H1 (cell line): ENCODE results near the gene P2RX2. TPM values are rescaled to one million over a fixed set of nuclear protein-coding genes. Genes with fewer than 3 reads are reported as not detected.

Experiments
- BACH1 ChIP-seq: IDR thresholded peaks from 2 replicates; pipeline ENCODE4 v1.6.1; 2012; ENCODE audit warnings: low read length, improper control_type of control experiment
- CHD7 ChIP-seq: fragments of 300-600 bp; sonication (generic); IDR thresholded peaks from 2 replicates; pipeline ENCODE4 v1.7.1; 2012; ENCODE audit warnings: low read length, moderate library complexity, mild to moderate bottlenecking, inconsistent platforms; ENCODE audit not compliant: insufficient replicate concordance
- HDAC6 ChIP-seq: IDR thresholded peaks from one replicate; pipeline ENCODE4 v1.7.1; 2012; ENCODE audit warnings: low read depth, mild to moderate bottlenecking, inconsistent platforms, low read length, moderate library complexity
- MAX ChIP-seq: IDR thresholded peaks from 2 replicates; pipeline ENCODE4 v1.6.1; 2012; ENCODE audit warnings: inconsistent platforms
- SAP30 ChIP-seq: fragments of 300-600 bp; sonication (generic); IDR thresholded peaks from 2 replicates; pipeline ENCODE4 v1.7.1; 2012; ENCODE audit warnings: low read length, moderate library complexity, mild to moderate bottlenecking, inconsistent platforms; ENCODE audit not compliant: insufficient read depth, insufficient replicate concordance
- polyA plus RNA-seq, 7 experiments: library from polyadenylated mRNA; depleted of rRNA in 3 of 7; stranded (reverse) in 5 of 7; unstranded in 2 of 7; fragments of >200 nt in 5 of 7; fragments of 200-250 nt in 2 of 7; gene quantifications; 1 replicate in 5 of 7; 2 replicates in 1 of 7; 4 replicates in 1 of 7; pipeline versions ENCODE4 v1.2.1 to v1.2.3, GENCODE V29; 2011 to 2013; ENCODE audit warnings: missing spikeins in 2 of 7, mixed read lengths in 2 of 7
- total RNA-seq: library from RNA; stranded (reverse); fragmentation: NEBNext Ultra II Directional; extraction: Animal tissue kit (Norgen Biotek cat#: 25700); gene quantifications from 2 replicates; pipeline ENCODE4 v1.2.1, GENCODE V29; 2021

Gene P2RX2
- total and polyA plus RNA-seq, 2 of the 8 experiments (the other 6 are each of a cell fraction or from before 2014, with no cell fraction given): 0.84 to 2.2 TPM

- TF ChIP-seq CHD7 (no peak), HDAC6 (no peak), BACH1 (no peak), SAP30 (no peak), MAX (no peak)
Measured at GRCh38 chr12:132622437-132623071, 4.0 kb downstream of the P2RX2 start (continued).
